ENCODE results near the gene ZNF865. TPM values are rescaled to one million over a fixed set of nuclear protein-coding genes. Genes with fewer than 3 reads are reported as not detected.
"Not testable (repeated sequence)": the region's sequence is repeated elsewhere in the genome, so short reads cannot be mapped to it uniquely, and the experiment has no call there.

ZNF865 gene
- polyA plus RNA-seq, 1 donor from 2014 or later: 1.7 TPM

- no peak for TF ChIP-seq EZH2 (IDR thresholded peaks at IDR 0.05; ENCODE audit: borderline replicate concordance, insufficient read depth, low read length, poor library complexity, severe bottlenecking)
- TF ChIP-seq POLR2AphosphoS5 (IDR thresholded peaks at IDR 0.05): no peak
- TF ChIP-seq TAF1 (IDR thresholded peaks at IDR 0.05; ENCODE audit: low read depth): no peak
- TF ChIP-seq, protein P1, sequence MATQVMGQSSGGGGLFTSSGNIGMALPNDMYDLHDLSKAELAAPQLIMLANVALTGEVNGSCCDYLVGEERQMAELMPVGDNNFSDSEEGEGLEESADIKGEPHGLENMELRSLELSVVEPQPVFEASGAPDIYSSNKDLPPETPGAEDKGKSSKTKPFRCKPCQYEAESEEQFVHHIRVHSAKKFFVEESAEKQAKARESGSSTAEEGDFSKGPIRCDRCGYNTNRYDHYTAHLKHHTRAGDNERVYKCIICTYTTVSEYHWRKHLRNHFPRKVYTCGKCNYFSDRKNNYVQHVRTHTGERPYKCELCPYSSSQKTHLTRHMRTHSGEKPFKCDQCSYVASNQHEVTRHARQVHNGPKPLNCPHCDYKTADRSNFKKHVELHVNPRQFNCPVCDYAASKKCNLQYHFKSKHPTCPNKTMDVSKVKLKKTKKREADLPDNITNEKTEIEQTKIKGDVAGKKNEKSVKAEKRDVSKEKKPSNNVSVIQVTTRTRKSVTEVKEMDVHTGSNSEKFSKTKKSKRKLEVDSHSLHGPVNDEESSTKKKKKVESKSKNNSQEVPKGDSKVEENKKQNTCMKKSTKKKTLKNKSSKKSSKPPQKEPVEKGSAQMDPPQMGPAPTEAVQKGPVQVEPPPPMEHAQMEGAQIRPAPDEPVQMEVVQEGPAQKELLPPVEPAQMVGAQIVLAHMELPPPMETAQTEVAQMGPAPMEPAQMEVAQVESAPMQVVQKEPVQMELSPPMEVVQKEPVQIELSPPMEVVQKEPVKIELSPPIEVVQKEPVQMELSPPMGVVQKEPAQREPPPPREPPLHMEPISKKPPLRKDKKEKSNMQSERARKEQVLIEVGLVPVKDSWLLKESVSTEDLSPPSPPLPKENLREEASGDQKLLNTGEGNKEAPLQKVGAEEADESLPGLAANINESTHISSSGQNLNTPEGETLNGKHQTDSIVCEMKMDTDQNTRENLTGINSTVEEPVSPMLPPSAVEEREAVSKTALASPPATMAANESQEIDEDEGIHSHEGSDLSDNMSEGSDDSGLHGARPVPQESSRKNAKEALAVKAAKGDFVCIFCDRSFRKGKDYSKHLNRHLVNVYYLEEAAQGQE (IDR thresholded peaks at IDR 0.05; ENCODE audit: borderline replicate concordance): no peak
- no peak for TF ChIP-seq SMC3 (conservative IDR thresholded peaks at IDR 0.05; ENCODE audit: poor library complexity)
- TF ChIP-seq, protein P2, sequence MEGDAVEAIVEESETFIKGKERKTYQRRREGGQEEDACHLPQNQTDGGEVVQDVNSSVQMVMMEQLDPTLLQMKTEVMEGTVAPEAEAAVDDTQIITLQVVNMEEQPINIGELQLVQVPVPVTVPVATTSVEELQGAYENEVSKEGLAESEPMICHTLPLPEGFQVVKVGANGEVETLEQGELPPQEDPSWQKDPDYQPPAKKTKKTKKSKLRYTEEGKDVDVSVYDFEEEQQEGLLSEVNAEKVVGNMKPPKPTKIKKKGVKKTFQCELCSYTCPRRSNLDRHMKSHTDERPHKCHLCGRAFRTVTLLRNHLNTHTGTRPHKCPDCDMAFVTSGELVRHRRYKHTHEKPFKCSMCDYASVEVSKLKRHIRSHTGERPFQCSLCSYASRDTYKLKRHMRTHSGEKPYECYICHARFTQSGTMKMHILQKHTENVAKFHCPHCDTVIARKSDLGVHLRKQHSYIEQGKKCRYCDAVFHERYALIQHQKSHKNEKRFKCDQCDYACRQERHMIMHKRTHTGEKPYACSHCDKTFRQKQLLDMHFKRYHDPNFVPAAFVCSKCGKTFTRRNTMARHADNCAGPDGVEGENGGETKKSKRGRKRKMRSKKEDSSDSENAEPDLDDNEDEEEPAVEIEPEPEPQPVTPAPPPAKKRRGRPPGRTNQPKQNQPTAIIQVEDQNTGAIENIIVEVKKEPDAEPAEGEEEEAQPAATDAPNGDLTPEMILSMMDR (IDR thresholded peaks at IDR 0.05; ENCODE audit: poor library complexity, severe bottlenecking): no peak
- Histone ChIP-seq H3K9ac (ENCODE audit: low read length) (no peak overlapping the region), H3K27ac (ENCODE audit: low read length) (no peak overlapping the region), H3K4me3 (ENCODE audit: low read length) (no peak overlapping the region), H4K20me1 (ENCODE audit: insufficient read depth) (no peaks in the 10 kb centered on the region), H3K9me2 (ENCODE audit: insufficient read depth, low read length) (no peaks in the 10 kb centered on the region), H3F3A (ENCODE audit: insufficient read depth, low read length, poor library complexity, severe bottlenecking) (no peaks in the 10 kb centered on the region), H2AFZ (ENCODE audit: low read depth, low read length) (no peak overlapping the region), H3K9me3 (ENCODE audit: low read length) (no peaks in the 10 kb centered on the region), H3K79me2 (replicated peaks; ENCODE audit: insufficient read depth, low read length) (no peaks in the 10 kb centered on the region), H3K4me2 (ENCODE audit: low read length) (no peak overlapping the region), H3K27me3 (ENCODE audit: insufficient read depth, low read depth, low read length) (no peaks in the 10 kb centered on the region), H3K36me3 (ENCODE audit: insufficient read depth, low read length) (no peaks in the 10 kb centered on the region)
These were observed 37.6 kb upstream of the ZNF865 start for GRCh38 chr19:55567708-55568328.

DNA sequence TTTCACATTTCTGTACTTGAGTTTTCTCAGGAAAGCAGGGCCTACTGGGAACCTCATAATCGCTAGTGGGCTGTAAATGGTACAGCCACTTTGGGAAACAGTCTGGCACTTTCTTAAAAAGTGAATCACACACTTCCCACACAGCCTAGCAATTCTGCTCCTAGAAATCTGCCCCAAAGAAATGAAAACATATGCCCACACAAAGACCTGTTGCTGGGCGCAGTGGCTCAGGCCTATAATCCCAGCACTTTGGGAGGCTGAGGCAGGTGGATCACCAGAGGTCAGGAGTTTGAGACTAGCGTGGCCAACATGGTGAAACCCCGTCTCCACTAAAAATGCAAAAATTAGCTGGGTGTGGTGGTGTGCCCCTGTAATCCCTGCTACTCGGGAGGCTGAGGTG lies 36.0 kb upstream of the ZNF865 start:
- not testable (repeated sequence) for H3K4me2 ChIP-seq (ENCODE audit: low read length); H3K9me2 ChIP-seq (ENCODE audit: insufficient read depth, low read length); H2AFZ ChIP-seq (ENCODE audit: low read depth, low read length); H4K20me1 ChIP-seq (ENCODE audit: insufficient read depth); H3K27ac ChIP-seq (ENCODE audit: low read length); H3K4me3 ChIP-seq (ENCODE audit: low read length); H3K9ac ChIP-seq (ENCODE audit: low read length); H3K36me3 ChIP-seq (ENCODE audit: insufficient read depth, low read length); H3K27me3 ChIP-seq (ENCODE audit: insufficient read depth, low read depth, low read length); H3K79me2 ChIP-seq (replicated peaks; ENCODE audit: insufficient read depth, low read length); H3K9me3 ChIP-seq (ENCODE audit: low read length); H3F3A ChIP-seq (ENCODE audit: insufficient read depth, low read length, poor library complexity, severe bottlenecking)

DNA sequence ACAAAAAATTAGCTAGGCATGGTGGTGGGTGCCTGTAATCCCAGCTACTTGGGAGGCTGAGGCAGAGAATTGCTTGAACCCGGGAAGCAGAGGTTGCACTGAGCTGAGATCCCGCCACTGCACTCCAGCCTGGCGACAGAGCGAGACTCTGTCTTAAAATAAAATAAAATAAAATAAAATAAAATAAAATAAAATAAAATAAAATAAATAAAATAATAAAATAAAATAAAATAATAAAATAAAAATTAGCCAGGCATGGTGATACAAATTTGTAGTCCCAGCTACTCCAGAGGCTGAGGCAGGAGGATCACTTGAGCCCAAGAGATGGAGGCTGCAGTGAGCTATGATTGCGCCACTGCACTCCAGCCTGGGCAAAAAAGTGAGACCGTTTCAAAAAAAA lies 31.5 kb upstream of the ZNF865 start:
- not testable (repeated sequence) for H3F3A ChIP-seq (ENCODE audit: insufficient read depth, low read length, poor library complexity, severe bottlenecking); H4K20me1 ChIP-seq (ENCODE audit: insufficient read depth); H3K27ac ChIP-seq (ENCODE audit: low read length); H3K27me3 ChIP-seq (ENCODE audit: insufficient read depth, low read depth, low read length); H2AFZ ChIP-seq (ENCODE audit: low read depth, low read length); H3K9ac ChIP-seq (ENCODE audit: low read length); H3K4me2 ChIP-seq (ENCODE audit: low read length); H3K9me2 ChIP-seq (ENCODE audit: insufficient read depth, low read length); H3K36me3 ChIP-seq (ENCODE audit: insufficient read depth, low read length); H3K79me2 ChIP-seq (replicated peaks; ENCODE audit: insufficient read depth, low read length); H3K9me3 ChIP-seq (ENCODE audit: low read length); H3K4me3 ChIP-seq (ENCODE audit: low read length)
